Skin epidermis (tissue), 12 donors: ENCODE results near the gene TNS1.

Experiments used
- H3K27ac ChIP-seq, 21 experiments: fragments of 200-600 bp; sonication (generic) in 11 of 21; one replicate each; pipeline ENCODE4 v1.5.0; 2020; ENCODE audit warnings: mild to moderate bottlenecking in 3 of 21, inconsistent platforms in 2 of 21, moderate library complexity in 2 of 21
- H3K4me3 ChIP-seq, 7 experiments: fragments of 200-600 bp; sonication (generic) in 2 of 7; one replicate each; pipeline ENCODE4 v1.5.0; 2020; ENCODE audit warnings: inconsistent platforms in 2 of 7, mild to moderate bottlenecking in 2 of 7, moderate library complexity in 1 of 7

Gene TNS1

DNA sequence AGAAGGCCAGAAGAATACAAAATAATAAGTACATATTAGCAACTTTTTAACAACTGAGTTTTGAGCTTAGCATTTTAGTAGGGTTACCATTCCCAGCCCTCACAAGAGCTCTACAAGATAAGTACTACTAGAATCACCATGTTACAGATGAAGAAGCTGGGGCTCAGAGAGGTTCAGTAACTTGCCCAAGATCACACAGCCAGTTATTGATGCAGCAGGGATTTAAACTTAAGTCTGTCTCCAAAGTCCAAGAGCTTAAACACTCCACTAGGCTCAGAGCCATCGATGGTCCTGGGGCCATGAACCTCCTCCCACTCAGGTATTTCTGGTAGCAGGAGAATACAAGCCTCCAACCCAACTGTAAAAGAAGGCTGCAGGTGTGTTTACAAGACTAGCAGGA is 30.8 kb downstream of the TNS1 start:
- peak overlapping the region in 2 of 21 experiments; percentile 41 to 46 for H3K27ac ChIP-seq
- H3K4me3 ChIP-seq, result no peak overlapping the region

DNA sequence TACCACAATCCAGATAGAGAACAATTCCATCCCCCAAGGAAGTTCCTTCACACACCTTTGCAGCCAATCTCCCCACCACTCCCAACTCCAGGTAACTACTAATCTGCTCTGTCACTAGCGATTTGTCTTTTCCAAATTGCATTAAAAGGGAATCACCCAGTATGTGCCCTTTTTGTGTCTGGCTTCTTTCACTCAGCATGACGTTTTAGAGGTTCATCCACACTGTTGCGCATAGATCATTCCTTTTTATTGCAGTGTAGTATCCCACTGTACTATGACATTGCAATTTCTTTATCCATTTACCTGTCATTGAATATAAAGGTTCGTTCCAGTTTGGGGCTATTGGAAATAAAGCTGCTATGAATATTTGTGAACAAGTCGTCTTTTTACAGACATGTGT is 31.6 kb downstream of the TNS1 start:
- Histone ChIP-seq H3K27ac (no peak overlapping the region), H3K4me3 (no peak overlapping the region)

DNA sequence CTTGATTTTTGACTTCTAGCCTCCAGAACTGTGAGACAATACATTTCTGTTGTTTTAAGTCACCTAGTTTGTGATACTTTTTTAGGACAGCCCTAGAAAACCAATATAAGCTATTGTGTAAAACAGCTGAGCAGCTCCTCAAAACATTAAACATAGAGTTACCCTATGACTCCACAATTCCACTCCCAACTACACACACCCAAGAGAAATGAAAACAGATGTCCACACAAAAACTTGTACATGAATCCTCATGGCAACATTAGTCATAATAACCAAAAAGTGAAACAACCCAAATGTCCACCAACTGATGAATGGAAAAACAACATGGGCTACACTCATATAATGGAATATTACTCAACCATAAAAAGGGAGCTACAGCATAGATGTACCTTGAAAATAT is 32.6 kb downstream of the TNS1 start:
- peak overlapping the region in 1 of 21 experiments; percentile 26 for H3K27ac ChIP-seq
- no peak overlapping the region for H3K4me3 ChIP-seq

DNA sequence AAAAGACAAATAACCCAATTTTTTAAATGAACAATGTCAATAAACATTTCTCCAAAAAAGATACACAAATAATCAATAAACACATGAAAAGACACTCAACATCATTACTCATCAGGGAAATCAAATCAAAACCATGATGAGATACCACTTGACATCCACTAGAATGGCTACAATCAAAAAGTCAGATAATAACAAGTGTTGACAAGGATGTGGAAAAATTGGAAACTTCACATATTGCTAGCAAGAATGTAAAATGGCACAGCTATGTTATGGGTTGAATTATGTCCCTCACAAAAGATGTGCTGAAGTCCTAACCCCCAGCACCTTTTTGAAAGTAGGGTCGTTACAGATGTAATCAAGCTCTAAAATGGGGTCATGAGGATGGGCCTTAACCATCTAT is 33.2 kb downstream of the TNS1 start:
- peak overlapping the region in 3 of 21 experiments; percentile 8 to 27 (median 26) for H3K27ac ChIP-seq

DNA sequence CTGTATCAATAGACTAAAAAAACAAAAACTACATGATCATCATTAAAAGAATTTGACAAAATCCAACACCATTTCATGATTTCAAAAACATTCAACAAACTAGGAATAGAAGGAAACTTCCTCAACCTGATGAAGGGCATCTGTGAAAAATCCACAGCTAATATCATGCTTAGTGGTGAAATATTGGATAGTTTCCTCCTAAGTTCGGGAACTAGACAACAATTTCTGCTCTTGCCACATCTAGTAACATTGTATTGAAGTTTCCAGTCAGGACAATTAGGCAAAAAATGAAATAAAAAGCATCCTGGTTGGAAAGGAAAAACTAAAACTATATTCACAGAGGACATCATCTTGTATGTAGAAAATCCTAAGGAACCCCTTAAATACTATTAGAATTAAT is 34.8 kb downstream of the TNS1 start:
- Histone ChIP-seq H3K4me3 (no peak overlapping the region), H3K27ac (peak overlapping the region in 1 of 21 experiments; percentile 29)

More for the DNA sequence above, 33.2 kb downstream of the TNS1 start:
- H3K4me3 ChIP-seq, result no peak overlapping the region

DNA sequence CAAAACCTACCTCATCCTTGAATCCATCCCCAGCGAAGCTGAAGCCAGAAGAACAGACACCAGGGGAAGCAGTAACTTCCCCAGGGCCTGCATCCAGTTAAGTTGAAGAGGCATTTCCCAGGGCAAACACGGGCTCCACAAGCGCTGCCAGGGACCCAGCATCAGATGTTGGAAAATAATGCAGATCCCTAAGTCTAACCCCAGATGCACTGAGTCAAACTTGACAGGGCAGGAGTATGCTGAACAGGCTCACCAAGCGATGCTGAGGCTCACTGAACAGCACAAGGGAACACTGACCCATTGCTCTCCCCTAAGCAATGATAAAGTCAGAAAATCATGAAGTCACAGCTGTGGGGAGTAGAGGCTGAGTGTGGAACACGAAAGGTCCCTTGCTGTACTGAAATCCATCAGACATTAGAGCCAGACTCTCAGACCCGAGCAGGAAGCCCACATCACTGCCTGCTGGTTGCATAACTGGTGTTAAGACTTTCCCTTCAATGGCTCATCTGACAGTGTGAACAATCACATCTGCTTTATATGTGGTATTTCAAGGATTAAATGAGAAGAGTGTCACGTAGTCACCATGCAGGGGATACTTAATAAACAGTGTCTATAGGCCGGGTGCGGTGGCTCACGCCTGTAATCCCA is 36.2 kb downstream of the TNS1 start:
- Histone ChIP-seq H3K4me3 (no peak overlapping the region), H3K27ac (peak overlapping the region in 3 of 21 experiments; percentile 7 to 20 (median 8))

DNA sequence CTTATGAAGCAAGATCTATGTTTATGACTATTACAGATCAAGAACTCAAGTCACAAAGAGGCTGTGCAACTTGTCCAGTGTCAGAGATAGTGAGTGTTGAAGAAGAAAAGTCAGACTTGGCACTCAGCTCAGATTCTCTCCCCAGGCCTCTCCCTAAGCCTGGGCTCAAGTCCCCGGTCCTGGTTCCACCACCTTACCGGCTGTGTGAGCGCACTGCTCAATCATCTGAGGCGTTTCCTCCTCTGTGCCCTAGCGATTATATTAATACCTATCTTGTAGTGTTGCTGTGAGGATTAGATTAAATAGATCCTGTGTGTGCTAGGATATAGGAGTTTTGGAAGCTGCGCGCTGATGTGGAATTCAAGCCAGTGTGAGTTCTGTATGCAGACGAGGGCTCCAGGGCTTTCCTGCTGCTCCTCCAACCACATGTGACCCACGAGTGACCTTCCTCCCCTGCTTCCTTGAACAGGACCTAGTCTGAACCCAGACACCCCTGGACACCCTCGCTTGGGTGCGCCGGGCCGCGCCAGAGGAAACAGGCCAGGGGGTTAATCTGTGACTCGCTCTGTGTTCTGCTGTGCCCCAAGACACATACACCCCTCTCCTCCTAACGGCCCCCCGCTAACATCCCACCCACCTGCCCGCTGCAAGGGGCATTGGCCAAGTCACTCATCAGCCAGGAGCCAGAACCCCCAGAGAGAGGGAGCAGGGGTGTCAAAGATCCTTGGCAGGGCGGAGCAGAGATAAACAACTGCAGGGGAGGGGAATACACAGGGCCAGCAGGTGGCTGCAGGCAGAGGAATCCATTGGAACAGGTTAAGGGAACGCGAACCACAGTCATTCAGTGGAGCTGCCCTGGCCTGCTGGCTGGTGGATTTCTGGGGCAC is 38.3 kb downstream of the TNS1 start:
- Histone ChIP-seq H3K4me3 (no peak overlapping the region), H3K27ac (peak overlapping the region in 4 of 21 experiments; percentile 16 to 61 (median 40))

DNA sequence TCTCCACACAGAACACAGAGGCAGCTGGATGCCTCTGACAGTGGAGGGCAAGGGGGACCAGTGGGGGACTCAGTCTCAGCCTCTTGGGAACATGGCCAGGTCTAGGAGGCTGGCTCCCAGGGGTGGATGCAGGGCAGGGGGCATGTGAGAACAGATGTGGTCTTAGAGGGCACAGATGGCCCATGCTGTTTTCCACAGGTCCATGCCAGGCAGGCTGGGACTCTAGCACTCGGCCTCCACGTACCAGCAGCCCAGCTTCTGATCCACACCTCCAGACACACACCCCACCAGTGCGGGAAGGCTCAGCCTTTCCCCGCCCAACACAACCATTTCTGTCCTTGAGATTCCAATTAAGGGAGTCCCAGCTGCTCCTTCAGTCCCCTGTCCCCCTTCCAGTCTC is 42.4 kb downstream of the TNS1 start:
- Histone ChIP-seq H3K4me3 (no peak overlapping the region), H3K27ac (peak overlapping the region in 2 of 21 experiments; percentile 3 to 35)

DNA sequence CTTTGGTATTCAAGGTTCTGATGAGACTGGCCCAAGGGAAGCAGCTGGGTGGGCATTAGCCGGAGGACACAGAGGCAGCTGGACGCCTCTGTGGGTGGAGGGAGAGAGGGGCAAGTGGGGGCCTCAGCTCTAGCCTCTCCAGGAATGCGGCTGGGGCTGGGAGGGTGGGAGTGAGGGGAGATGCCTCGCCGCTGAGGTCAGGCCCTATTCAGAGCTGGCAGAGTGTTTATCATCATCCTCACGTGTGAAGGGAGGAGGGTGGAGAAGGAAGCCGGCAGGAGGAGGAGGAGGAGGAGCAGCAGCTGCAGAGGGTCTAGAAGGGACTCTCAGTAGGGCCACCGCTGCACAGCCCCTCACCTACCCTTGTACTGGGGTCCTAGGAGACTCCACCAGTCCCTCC is 43.1 kb downstream of the TNS1 start:
- no peak overlapping the region for H3K4me3 ChIP-seq
- H3K27ac ChIP-seq, result no peak overlapping the region

DNA sequence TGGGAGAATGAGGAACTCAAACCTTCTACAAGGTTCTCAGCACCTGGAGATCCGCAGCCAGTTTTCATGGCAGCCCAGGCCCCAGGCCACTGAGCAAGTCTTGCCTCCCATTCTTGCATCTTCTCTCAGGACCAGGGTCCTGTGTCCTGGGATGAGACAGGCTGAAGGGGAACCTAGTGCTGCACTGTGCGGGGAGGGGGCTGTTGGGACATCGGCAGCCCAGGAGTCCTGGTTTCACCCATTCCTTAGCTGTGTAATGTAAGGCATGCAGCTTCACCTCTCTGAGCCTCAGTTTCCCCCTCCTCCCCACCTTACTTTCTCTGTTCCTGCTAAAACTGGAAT is 43.9 kb downstream of the TNS1 start:
- H3K4me3 ChIP-seq, result no peak overlapping the region
- no peak overlapping the region for H3K27ac ChIP-seq

DNA sequence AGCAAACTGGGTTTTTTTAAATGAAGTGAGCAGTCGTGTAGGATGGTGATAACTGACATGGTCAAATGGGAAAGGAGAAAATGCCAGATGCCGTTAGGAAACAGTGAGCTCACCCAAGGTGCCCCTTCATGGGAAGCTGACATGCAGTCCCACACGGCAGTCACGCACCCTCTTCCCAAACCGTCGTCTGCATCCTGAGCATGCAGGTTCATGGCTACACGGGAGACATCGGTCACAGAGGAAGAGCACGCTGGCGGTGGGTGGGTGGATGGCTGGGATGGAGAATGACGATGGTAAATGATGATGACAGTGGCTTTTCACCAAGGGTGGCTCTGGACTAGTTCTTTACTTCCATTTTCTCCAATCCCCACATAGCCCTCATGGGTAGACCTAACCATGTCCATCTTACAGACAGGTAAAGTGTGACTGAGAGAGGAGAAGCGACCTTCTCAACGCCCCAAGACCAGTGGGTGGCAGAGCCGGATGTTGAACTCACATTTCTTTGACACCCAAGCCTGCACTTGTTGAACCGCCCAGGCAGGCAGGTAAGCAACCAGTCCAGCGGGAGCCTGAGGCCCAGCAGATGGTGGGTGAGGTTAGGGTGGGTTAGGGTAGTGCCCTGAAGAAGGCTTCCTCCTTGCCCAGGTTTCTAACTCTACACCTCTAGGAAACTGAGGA is 44.5 kb downstream of the TNS1 start:
- no peak overlapping the region for H3K27ac ChIP-seq

DNA sequence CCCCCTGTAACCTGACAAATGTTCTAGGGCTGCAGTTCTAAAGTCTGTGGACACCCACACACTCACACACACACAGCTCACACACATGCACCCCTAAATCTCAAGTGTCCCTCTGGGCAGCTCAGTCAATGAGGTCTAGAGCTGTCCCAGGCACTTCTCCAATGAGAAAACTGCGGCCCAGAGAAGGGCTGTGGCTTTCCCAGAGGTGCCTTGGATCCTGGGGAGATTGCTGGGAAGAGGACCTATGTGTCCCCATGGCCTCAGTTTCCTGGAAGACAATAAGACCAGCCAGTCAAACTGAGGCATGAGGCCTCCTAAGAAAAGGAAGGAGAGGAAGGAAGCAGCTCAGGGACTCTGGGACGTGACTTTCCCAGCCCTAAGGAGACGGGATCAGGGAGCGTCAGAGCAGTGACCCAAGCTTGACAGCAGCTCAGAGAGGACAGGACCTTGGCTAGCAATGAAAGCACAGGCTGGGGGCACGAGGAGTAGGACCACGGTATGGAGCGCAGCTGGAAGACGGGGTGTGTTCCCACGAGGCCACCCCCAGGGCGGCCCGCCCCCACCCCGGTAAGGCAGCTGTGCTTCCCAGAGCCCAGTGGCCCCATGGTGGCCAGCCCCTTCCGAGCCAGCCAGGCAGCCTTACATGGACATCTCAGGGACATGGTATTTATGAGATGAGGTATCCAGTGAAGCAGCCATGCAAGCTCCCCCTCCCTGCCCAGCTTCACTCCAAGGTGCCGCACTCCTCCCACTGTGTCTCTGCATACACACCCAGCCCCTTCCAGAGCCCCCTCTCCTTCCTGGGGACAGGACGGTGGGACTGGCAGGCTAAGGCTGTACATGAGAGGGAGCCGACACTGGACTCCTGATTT is 46.0 kb downstream of the TNS1 start:
- H3K4me3 ChIP-seq, result no peak overlapping the region

More for the DNA sequence above, 44.5 kb downstream of the TNS1 start:
- H3K4me3 ChIP-seq, result no peak overlapping the region

DNA sequence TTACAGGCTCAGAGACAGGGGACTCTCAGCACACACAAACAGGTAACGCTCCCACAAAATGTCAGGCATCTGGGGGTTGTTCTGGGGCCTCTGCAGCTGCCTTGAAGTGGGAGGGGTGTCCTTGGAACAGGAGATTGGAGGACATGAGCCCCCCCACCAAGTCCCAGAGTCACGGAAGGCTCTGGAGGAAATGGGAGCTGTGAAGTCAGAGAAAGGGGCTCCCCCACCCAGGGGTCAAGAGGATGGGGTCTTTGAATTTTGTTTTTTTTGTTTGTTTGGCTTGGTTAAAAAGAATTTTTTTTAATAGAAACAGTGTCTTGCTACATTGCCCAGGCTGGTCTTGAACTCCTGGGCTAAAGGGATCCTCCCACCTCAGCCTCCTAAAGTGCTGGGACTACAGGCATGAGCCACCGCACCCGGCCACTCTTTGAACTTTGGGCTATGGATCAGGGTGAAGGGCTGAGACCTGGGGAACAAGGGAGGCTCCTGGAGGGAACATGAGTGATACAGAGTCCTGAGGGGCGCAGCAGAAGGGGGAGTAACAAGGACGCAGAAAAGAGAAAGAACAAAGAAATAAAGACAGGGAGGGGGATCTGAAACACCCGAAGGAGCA is 46.8 kb downstream of the TNS1 start:
- Histone ChIP-seq H3K4me3 (no peak overlapping the region), H3K27ac (peak overlapping the region in 5 of 21 experiments; percentile 13 to 59 (median 40))

More for the DNA sequence above, 46.0 kb downstream of the TNS1 start:
- peak overlapping the region in 3 of 21 experiments; percentile 10 to 37 (median 12) for H3K27ac ChIP-seq

DNA sequence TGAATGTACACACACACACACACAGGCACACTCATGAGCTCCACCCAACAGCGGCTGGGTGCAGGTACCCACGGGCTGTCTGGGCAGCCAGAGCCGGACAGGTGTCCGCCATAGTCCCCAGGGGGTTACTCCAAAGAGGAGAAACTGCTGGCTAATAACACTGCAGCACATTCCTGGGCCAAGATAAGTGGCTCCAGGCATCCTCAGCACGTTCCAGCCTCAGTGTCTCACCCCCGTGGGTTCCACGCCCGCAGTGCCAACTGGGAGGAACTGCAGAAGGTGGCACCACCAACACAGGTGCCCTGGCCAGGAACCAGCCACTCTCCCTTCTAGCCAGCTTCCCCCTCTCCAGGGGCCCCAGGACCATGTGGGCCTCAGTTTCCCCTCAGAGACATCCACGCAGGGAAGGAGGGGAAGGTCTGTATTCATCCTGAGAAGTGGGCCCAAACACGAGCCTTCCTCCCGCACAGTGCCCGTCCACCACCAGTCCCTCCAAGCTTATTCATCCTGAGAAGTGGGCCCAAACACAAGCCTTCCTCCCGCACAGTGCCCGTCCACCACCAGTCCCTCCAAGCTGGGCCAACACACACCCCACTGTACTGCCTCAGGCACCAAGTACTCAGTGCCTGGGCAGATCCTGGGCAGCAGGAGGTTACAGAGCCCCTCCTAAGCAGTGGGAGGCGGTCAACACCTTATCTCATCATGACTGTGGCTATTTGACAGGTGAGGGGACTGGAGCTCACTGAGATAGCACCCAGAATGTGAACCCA is 47.6 kb downstream of the TNS1 start:
- Histone ChIP-seq H3K4me3 (no peak overlapping the region), H3K27ac (peak overlapping the region in 5 of 21 experiments; percentile 13 to 59 (median 40))

DNA sequence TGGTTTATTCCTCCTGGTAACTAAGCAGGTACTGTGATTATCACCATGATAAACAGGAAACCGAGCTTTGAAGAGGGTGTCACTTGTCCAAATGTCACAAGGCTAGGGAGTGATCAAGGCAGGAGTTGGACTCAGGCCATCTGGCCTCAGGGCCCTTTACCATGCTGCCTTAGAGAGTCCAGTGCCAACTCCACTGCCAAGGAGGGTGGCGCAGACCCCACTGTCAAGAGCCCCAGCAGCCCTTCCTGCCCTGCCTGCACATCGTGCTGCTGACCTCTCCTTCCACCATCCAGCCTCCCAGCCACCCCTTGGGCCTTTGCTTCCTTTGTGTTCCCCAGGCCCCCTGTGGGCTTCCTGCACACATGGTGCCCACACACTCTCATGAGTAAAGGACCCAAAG is 48.3 kb downstream of the TNS1 start:
- H3K4me3 ChIP-seq, result no peak overlapping the region
- peak overlapping the region in 2 of 21 experiments; percentile 12 to 35 for H3K27ac ChIP-seq

DNA sequence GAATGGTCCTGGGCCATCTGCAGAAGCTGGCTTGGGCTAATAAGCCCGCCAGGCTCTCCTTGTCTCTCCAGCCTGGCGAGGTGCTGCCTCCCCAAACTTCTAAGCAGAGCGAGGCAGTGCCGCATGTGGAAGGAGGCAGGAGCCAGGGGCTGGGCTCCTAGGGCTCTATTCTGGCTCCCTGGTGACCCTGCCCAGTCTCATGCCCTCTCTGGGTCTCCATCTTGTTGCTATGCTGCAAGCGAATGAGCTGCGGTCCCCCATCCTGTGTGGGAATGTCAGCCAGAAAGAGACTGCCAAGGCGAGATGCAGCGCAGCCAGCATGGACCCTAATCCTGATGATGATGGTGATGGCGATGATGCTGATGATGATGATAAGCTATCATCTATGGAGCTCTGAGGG is 48.7 kb downstream of the TNS1 start:
- H3K4me3 ChIP-seq, result no peak overlapping the region
- peak overlapping the region in 11 of 21 experiments; percentile 7 to 74 (median 43) for H3K27ac ChIP-seq

DNA sequence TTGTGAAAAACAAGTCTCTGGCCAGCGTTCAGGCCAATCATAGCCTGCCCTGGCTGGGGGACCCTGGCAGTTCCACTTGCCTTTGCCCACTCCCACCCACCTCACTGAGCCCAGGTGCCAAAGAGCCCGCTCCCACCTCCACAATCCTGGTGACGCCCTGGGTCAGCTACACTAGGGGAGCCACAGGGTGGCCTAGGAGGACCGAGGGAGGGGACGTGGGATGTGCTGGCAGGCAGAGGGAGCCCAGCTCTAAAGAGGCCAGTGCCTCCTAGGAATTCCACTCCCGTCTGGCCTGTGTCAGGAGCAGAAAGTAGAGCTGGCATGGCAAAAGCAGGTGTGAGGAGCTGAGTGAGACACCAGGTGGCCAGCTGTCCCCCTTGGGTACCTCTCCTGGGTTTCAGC is 49.3 kb downstream of the TNS1 start:
- no peak overlapping the region for H3K4me3 ChIP-seq

DNA sequence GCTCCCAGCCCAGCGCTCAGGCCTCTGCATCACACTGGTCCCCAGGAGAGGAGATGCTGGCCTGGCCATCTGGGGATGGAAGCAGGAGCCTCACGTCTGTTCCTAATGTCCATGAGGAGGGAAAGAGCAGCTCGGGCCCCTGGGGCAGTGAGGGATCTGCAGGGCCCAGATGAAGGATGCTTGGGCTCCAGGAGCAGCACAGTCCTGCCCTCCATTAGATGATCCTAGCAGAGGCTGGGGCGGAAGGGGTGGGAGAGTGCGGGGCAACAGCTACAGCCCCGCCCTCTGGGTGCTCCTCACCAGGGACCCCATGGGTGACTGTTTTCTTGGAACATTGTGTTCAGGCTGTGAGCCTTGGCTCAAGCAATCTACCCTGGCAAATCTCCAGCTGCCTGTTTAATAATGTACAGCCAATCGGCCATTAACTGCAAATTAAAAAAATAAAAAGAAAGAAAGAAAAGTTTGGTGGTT is 49.7 kb downstream of the TNS1 start:
- Histone ChIP-seq H3K27ac (peak overlapping the region in 10 of 21 experiments; percentile 7 to 74 (median 44)), H3K4me3 (no peak overlapping the region)

More for the DNA sequence above, 49.3 kb downstream of the TNS1 start:
- H3K27ac ChIP-seq, result peak overlapping the region in 12 of 21 experiments; percentile 7 to 74 (median 44)
